IPS-NIHi7 (cell line): ENCODE measurements around the gene SAP25.
A peak's percentile ranks its signal among the peaks of the same experiment; 100 is the strongest.

Source experiments
- DNase-seq: peaks from one replicate; pipeline ENCODE4 v3.0.0; 2012; ENCODE audit warnings: mixed read lengths; ENCODE audit errors: extremely low spot score

The SAP25 gene

DNA sequence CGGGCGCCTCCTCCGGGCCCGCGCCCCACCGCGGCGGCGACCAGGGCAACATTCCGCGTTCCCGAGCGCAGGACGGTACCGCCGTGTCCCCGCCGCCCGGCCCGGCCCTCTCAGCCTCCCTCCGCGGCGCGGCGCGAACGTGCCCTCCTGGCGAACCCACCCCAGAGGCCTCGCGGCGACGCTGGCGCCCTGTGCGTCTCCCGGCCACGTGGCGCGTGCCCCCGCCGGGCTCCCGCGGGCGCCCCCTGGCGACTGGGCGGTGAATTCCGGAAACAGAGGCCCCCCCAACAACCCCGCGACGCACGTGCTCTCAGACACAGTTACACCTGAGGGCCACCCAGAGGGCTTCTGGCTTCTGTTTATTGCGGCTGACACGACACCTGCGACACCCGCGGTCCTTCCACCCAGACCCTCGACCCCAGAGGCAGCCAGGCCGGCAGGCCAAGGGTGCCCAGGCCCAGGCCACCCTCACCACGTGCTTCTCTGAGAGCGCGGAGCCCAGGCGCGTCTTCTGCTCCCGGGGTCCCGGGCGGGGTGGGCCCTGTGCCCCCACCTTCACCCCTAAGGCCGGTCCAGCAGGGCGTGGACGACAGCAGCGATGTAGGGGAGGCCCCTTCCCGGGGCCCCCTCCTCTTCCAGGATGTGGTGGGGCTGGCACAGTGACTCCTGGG is at the start of gene SAP25:
TSS of gene SAP25 (minus strand) at position 210 of the 671 bp plus-strand sequence. CDS start at position 52, 158 bp downstream.
- peak; percentile 55 for DNase-seq

DNA sequence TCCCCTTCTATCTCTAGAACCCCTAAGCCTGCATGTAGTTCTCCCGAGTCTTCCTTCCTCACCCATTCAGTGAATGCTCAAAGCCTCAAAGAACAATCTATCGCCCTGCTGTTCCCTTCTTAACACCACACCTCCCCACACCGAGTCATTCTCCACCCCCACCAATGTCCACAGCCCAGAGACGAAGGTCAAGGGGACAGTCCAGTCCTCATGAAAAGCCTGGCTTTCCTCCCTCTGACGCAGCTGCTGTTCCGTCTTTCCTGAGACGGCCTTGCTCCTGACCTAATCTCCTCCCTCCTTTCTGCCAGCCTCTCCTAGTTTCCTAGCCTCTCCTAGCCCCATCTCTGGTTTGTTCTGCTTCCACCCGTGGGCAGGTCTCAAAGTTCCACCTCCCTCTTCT is 47.9 kb upstream of the SAP25 start:
- no peak for DNase-seq

DNA sequence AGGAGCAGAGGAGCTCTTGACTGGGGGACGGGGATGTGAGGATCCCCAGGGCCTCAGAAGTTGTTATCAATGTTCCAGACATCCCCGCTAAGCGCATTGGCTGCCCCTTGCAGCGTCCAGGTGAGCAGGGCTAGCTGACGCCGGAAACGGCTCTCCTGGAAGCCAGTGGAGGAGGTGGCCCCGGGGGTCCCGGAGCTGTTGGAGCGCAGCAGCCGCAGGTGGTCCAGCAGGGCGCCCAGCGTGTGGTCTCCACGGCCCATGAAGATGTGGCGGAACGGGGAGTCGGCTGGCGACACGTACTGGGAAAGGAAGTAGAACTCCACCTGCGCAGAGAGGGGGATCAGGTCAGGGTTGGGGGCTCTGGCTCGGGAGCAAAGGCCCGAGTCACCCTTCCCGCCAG is 47.1 kb upstream of the SAP25 start:
- no peak for DNase-seq

DNA sequence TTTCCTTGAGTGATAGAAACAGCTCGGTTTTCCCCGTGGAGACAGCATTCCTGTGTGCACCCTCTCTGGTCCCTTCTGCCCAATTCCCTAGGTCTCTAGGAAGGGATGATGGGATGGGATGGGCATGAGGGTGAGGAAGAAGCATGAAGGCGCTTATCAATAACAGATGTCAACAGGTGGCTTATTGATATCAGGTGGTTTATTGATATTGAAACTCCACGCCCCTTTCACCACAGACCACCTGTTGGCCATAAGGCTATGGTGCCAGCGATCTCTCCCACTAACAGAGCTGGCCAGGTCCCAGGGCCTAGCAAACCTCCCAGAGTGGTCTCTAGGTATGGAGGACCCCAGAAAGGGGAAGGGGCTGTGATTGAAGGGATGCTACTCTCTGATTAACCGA is 46.5 kb upstream of the SAP25 start:
- DNase-seq = no peak

DNA sequence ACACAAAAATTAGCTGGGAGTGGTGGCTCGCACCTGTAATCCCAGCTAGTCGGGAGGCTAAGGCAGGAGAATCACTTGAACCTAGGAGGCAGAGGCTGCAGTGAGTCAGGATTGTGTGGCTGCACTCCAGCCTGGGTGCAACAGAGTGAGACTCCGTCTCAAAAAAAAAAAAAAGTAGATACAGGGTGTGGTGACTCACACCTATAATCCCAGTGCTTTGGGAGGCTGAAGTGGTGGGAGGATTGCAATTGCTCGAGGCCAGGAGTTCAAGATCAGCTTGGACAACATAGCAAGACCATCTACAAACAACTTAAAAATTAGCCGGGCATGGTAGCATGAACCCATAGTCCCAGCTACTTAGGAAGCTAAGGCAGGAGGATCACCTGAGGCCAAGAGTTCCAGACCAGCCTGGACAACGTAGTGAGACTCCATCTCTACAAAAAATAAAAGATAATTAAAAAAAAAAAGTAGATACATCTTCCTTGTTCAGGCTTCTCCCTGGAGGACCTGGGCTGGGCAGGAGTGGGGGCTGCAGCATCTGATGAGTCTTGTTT is 40.7 kb upstream of the SAP25 start:
- no peak for DNase-seq

DNA sequence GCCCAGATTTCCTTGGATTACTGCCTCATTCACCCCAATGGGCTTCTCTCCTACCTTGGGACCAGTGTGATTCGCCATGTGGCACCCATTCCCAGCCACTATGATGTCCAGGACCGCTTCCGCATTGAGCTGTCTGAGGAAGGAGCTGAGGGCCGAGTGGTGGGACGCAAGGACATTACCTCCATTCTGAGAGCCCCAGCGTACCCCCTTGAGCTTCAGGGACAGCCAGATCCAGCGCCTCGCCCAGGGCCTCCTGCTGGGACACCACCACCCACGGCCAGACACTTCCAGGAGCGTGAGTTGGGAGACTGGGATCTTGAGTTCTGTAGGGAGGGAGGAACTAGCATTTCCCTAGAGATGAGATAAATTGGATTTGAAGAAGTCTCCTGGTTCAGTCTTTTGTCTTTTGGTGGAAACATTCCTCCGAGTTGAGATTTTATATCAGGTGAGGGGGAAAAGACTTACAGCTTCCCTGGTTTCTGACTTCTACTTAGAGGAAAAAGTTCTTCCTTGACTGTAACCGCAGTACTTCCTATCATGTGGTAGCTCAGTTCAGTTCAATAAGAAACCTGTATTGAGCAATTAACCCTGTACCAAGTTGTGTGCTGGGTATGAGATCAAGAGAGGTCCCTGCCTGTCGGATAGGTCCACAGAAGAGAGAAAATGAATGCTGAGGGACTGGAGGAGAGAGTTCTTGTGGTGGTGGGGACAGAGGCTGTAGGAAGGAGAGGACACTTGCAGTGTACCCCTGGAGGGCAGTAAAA is 39.9 kb upstream of the SAP25 start:
- DNase-seq = no peak

DNA sequence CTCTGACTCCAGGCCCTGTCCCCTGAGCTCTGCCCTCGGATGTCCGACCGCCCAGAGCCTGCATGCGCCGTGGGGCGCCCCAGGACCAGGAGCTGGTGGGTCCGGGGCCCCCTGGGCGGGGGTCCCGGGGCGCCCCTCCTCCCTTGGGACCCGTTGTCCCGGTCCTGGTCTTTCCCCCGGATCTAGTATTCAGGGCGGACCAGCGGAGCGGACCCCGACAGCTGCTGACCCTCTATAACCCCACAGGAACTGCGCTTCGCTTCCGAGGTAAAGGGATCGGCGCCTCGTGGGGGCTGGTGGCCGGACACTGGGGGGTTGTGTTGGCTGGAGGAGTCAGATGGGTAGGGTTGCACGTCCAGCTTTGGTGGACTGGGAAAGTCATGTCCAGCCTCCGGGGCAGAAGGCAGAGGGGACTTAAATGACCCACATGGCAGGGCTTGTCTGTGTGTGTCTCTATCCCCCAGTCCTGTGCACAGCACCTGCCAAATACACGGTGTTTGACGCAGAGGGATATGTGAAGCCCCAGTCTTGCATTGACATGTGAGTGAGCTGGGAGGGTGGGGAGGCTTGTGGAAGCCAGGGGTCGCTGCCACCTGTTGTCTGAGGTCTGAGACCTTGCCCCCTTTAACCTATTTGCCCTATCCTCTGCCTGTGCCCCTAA is 39.2 kb upstream of the SAP25 start:
- DNase-seq = no peak

DNA sequence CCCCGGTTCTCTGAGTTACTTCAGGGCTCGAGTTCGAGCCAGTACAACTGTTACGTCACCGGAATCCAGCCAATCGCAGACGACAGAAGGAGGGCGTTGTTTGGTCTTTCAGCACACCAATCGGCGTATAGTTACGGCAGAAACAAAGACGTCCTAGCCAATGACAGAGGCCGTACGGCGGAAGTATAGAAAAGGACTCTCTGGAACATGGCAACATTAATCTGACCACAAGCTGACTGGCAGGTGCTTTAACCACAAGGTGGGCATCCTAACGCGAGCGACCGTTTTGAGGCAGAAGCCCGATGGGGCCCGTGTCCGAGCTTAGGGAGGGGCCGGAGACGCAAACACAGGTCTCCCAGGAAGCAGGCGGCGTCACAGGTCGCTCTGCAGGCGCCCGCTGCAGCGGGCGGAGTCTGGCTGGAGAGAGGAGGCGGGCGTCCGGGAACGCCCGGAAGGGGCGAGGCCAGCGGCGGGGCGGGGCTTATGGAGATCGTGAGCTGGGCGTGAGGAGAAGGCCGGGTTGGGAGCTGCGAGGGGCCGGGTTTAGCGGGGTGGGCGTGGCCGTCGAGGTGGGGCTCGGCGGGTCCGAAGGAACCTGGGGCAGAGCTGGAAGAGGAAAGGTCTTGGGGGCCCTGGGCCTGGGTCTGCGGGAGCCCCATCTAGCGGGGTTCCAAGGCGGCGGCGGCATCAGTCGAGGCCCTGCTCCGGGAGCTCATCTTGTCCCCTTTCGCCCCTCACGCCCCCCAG is 38.5 kb upstream of the SAP25 start, which contains the start of gene MOSPD3:
TSS of gene MOSPD3 (plus strand) at position 558 of the 747 bp plus-strand sequence. CDS start 252 bp downstream, outside the sequence.
- DNase-seq = peak; percentile 99

DNA sequence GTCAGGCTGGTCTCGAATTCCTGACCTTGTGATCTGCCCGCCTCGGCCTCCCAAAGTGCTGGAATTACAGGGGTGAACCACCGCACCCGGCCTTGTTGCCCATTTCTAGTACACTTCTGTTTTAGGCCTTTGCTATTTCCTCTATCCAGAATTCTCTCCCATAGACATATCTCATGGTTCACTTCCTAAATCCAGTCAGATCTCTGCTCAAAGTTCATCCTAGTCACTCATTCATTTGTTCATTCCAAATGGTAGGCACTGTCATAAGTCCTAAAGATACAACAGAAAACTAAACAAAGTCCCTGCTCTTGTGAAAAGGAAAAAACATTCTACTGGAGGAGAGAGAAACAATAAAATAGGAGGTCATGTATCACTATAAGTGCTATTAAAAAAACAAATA is 36.3 kb upstream of the SAP25 start:
- DNase-seq = no peak

DNA sequence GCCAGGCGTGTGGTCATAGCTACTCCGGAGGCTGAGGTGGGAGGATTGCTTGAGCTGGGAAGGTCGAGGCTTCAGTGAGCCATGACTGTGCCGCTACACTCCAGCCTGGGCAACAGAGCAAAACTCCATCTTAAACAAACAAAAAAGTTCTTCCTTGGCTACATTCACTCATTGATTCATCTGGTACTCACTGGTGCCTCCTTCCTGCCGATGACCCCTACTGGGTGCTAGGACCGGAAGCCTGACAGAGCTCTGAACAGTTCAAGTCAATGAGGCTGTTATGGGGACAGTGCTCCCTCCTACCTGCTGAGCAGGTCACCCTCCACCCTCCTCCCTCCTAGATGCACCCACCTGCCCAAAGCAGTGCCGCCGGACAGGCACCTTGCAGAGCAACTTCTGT is 33.4 kb upstream of the SAP25 start:
- no peak for DNase-seq

DNA sequence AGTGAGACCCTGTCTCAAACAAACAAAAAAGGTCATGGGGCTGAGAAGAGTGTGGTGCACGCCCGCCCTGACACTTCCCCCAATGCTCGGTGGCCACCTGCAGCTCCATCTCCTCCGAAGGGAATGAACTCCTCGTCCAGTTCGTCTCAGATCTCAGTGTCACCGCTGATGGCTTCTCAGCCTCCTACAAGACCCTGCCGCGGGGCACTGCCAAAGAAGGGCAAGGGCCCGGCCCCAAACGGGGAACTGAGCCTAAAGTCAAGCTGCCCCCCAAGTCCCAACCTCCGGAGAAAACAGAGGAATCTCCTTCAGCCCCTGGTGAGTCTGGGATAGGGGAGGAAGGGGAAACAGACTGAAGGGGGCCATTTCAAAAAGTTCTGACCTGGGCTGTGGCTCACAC is 32.6 kb upstream of the SAP25 start:
- DNase-seq = no peak

DNA sequence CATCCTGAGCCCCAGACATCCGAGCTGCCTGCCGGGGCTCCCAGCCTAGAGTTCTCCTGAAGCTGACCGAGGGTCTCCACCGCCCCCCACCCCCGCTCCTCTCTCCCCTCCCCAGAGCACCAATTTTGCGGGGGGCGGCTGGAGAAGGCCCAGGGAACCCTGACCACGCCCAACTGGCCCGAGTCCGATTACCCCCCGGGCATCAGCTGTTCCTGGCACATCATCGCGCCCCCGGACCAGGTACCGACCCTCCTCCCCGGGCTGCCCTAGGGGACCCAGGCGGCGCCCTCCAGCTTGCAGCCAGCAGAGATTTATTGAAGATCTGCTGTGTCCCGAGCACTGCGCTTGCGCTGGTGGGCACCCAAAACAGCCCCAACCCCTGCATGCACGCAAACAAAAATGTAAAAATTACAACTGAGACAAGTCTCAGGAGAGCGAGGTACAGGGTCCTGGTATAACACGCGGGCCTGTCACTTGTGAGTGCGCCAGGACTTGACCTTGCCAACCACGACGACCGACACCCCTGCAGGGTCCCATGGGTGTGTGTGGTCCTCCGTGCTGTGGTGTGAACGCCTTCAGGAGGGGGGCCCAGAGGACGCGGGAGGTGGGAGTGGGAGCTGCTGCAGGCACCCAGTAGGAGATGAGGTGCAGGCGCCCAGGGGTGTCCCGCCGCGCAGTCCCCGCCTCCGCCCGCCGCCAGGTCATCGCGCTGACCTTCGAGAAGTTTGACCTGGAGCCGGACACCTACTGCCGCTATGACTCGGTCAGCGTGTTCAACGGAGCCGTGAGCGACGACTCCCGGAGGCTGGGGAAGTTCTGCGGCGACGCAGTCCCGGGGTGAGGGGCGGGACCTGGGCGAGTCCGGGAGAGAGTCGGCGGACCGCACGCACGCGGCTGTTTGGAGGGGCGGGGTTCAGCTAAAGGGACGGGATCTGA is 31.5 kb upstream of the SAP25 start:
- peak; percentile 38 for DNase-seq

DNA sequence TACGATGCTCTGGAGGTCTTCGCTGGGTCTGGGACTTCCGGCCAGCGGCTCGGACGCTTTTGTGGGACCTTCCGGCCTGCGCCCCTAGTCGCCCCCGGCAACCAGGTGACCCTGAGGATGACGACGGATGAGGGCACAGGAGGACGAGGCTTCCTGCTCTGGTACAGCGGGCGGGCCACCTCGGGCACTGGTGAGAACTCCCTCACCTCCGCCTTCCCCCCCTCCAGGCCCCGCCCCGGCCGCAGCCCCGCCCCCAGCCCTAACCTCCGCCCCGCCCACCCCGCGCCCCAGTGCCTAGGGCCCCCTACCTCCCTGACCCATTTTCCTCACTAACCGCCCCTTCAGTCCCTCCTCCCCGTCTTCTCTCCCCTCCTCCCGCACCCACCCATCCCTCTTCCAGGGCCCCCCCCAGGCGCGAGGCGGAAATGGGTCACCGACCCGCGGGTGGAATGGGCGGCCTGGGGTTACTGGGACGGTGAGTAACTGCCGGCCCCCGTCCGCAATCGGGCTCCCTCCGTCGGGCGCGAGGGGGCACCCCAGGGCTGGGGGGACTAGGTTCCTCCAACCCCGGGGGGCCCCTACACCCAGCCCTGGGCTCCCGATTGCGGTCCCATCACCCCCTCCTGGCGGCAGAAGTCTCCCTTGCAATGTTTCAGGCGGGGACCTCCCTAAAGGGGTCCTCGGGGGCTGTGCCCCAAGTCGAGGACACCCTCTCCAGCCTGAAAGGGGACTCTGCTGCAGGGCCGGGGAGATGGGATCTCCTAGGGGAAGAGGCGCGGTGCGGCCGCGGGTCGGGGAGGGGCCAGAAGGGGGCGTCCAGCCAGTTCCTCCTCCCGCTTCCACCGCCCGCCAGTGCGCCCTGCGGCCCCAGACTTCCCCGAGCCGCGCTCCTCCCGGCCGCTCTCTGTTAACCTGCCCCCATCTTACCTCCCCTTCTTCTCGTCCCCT is 30.6 kb upstream of the SAP25 start:
- DNase-seq = peak; percentile 88

DNA sequence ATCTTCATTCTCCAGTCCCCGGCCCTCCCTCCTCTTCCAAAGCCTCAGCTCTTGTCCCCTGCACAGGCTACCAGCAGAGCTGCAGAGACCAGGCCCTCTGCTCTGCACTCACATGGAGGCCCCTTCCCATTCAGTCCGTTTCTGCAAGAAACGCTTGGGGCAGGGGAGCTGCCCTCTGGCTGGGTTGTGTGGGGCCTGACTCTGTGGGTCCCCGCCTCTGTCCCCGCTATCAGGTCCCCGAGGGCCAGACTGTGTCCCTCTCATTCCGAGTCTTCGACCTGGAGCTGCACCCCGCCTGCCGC is 30.0 kb upstream of the SAP25 start:
- DNase-seq = peak; percentile 48

DNA sequence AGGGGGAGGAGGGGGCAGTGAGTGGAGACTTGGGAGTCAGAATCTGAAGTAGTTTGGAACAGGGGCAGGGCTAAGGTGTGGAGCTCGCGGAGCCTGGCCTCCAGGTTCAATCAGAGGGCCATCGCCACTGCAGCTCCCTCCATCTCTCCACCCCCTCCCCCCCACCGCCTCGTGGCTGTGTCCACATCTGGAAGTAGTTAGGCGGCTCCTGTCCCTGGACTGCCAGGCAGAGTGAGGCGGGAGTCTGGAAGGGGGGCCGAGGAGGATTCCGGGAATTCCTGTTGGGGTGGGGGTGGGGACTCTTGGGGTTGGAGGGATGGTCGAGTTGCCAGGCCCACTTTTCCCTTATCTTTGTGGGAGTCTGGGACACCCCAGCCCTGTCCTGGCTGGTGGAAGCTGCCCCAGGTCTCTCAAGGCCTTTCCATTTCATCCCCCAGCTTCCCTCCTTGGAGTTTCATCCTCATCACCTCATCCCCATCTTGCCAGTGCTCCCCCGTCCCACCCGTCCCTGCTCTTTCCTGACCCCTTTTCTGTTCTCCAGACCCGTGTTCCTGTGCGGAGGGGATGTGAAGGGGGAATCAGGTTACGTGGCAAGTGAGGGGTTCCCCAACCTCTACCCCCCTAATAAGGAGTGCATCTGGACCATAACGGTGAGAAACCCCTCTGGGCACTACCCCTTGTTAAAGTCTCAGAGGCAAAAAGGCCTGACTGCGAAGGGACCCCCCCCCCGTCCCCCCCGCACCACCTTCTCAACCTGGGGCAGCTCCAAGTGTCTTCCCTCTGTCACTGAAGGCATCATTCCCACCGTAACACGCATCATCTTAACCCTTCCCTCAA is 29.4 kb upstream of the SAP25 start:
- peak; percentile 73 for DNase-seq

DNA sequence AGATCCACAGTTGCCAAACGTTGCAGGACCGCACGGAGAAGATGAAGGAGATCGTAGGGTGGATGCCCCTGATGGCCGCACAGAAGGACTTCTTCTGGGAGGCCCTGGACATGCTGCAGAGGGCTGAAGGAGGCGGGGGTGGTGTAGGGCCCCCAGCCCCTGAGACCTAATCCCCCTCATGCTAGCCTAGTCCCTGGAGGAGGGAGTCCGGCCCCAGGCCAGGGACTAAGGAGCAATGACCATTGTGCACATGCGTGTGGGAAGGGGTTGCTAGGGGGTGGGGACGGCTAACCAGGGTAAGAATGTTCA is 27.0 kb upstream of the SAP25 start:
- no peak for DNase-seq

DNA sequence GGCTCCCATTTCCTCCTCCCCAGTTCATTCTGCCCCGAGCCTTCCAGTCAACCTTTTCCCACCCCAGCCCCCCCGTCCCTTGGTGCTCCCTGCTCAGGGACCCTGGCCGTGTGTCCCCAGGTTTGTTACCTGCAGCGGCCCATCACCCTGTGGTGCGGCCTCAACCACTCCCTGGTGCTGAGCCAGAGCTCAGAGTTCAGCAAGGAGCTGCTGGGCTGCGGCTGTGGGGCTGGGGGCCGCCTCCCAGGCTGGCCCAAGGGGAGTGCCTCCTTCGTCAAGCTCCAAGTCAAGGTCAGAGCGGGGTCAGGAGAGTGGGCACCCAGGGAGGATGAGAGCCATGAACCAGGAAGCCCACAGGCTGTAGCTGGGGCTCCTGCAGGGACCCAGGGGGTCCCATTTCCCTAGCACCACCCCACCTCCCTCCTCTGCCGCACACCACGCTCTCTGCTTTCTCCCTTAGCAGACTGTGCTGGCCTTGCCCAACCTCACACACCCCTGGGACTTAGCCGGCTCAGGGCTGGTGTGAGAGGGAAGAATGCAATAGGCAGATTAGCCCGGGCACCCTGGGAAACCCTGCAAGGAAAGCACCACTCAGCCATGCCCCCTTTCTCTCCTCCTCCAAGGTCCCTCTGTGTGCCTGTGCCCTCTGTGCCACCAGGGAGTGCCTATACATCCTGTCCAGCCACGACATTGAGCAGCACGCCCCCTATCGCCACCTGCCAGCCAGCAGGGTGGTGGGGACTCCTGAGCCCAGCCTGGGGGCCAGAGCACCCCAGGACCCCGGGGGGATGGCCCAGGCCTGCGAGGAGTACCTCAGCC is 26.4 kb upstream of the SAP25 start:
- DNase-seq = no peak

DNA sequence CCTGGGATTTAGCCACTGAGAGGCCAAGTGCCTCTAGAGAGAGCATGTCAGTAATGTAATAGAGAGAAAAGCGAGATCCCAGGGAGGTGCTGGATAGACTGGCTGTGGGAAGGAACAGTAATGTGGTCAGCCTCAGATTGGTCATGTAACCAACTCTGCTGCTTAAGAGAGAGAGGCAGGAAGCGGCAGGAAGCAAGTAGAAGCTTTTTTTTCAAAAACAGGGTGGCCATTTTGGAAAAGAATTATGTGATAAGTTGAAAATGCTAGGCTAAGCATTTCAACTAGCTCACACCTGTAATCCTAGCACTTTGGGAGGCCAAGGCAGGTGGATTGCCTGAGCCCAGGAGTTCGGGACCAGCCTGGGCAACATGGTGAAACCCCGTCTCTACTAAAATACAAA is 24.7 kb upstream of the SAP25 start:
- no peak for DNase-seq
